Tibial nerve (tissue), 4 donors: ENCODE results near the gene SLC4A7. TPM values are rescaled to one million over a fixed set of nuclear protein-coding genes. Genes with fewer than 3 reads are reported as not detected.

ENCODE experiments used
- DNase-seq, 2 donors: peaks; one replicate each; pipeline ENCODE4 v3.0.0-alpha.2; 2019; ENCODE audit warnings: low spot score in 2 of 2
- H3K27ac ChIP-seq, 4 donors: fragments of 200-600 bp; sonication (generic) in 3 of 4; one replicate each; pipeline ENCODE4 v1.5.1; 2017 to 2019; ENCODE audit warnings: mild to moderate bottlenecking in 1 of 4
- H3K27me3 ChIP-seq, 2 donors: fragments of 200-600 bp; sonication (generic) in 1 of 2; one replicate each; pipeline versions ENCODE4 v1.5.1 to v1.6.0; 2017 to 2019
- H3K36me3 ChIP-seq, 3 donors: fragments of 200-600 bp; sonication (generic); one replicate each; pipeline ENCODE4 v1.5.1; 2018 to 2019
- H3K4me1 ChIP-seq, 4 donors: fragments of 200-600 bp; sonication (generic) in 3 of 4; one replicate each; pipeline ENCODE4 v1.5.1; 2017 to 2019
- H3K4me3 ChIP-seq, 4 donors: fragments of 200-600 bp; sonication (generic) in 3 of 4; one replicate each; pipeline ENCODE4 v1.5.1; 2017 to 2019; ENCODE audit warnings: mild to moderate bottlenecking in 1 of 4, moderate library complexity in 1 of 4
- H3K9me3 ChIP-seq, 4 donors: fragments of 200-600 bp; sonication (generic) in 3 of 4; one replicate each; pipeline ENCODE4 v1.5.1; 2017 to 2019
- EP300 ChIP-seq, 2 donors: sonication (generic); formaldehyde crosslinking; IDR thresholded peaks; one replicate each; pipeline ENCODE4 v1.6.1; 2017; ENCODE audit warnings: antibody characterized with exemption in 2 of 2, mild to moderate bottlenecking in 1 of 2
- POLR2A ChIP-seq, 2 donors: fragments of 450-650 bp; IDR thresholded peaks; one replicate each; pipeline ENCODE4 v1.6.1; 2017; ENCODE audit warnings: antibody characterized with exemption in 2 of 2, mild to moderate bottlenecking in 2 of 2, moderate library complexity in 2 of 2
- WGBS, 2 donors: methylation state at CpG; one replicate each; pipeline ENCODE4 v1.1.5; 2018; 5-methylcytosine and 5-hydroxymethylcytosine counted together
- total RNA-seq, 4 donors: library from RNA; depleted of rRNA; stranded (reverse); fragments of >200 nt; gene quantifications; one replicate each; pipeline ENCODE4 v1.1.0, GENCODE V29; 2016
- TF ChIP-seq, protein P1 (sequence below), 5 experiments: fragments of 200-600 bp in 3 of 5; fragments of 450-650 bp in 2 of 5; sonication (generic) in 3 of 5; IDR thresholded peaks; one replicate each; pipeline ENCODE4 v1.5.1; 2016 to 2019; ENCODE audit warnings: antibody characterized with exemption in 5 of 5, mild to moderate bottlenecking in 3 of 5, moderate library complexity in 2 of 5

Gene SLC4A7
- total RNA-seq, 4 donors from 2014 or later: 29.9 to 44.7 (median 40.3) TPM

DNA sequence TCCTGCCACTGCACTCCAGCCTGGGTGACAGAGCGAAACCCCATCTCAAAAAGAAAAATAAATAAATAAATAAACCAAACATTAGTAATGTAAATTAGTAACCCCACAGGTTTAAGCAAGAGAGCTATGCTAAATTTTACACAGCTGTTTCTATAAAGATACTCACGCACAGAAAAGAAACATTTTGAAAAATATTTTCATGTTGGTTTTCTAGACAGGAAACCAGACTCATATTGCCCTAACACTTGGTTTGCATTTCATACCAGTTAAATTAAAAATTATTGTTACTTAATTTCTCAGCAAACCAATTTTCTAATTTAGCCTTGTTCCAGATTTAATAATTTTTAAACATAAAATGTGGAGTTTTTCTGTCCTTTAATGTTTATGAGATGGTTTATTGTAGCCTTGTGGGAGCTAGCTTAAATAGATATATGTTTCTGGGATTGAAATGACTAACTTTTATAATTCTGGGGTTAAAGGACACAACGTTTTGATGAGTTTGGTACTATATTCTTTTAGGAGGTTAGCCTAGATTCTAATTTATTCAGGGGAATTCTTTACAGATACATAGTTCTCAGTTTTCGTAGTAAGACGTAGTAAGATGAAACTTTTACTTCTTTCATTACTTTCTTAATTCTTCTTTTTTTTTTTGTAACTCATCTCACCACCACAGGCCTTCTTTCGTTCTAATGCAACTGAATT is 42.6 kb upstream of the SLC4A7 start:
- Histone ChIP-seq H3K4me3 (no peak overlapping the region), H3K27me3 (no peaks in the 10 kb centered on the region), H3K4me1 (peaks cover 0 to 24% (median 0%) of the 10 kb centered on the region in 4 donors), H3K27ac (no peak overlapping the region), H3K9me3 (no peaks in the 10 kb centered on the region), H3K36me3 (no peaks in the 10 kb centered on the region)
- 90 to 93% methylated on average over 6 of the region's 6 CpGs for WGBS, 2 donors
- TF ChIP-seq, protein P1, sequence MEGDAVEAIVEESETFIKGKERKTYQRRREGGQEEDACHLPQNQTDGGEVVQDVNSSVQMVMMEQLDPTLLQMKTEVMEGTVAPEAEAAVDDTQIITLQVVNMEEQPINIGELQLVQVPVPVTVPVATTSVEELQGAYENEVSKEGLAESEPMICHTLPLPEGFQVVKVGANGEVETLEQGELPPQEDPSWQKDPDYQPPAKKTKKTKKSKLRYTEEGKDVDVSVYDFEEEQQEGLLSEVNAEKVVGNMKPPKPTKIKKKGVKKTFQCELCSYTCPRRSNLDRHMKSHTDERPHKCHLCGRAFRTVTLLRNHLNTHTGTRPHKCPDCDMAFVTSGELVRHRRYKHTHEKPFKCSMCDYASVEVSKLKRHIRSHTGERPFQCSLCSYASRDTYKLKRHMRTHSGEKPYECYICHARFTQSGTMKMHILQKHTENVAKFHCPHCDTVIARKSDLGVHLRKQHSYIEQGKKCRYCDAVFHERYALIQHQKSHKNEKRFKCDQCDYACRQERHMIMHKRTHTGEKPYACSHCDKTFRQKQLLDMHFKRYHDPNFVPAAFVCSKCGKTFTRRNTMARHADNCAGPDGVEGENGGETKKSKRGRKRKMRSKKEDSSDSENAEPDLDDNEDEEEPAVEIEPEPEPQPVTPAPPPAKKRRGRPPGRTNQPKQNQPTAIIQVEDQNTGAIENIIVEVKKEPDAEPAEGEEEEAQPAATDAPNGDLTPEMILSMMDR (IDR thresholded peaks at IDR 0.05): no peak
- no peak for TF ChIP-seq POLR2A (IDR thresholded peaks at IDR 0.05)
- no peak for TF ChIP-seq EP300 (IDR thresholded peaks at IDR 0.05)
- no peak for DNase-seq

DNA sequence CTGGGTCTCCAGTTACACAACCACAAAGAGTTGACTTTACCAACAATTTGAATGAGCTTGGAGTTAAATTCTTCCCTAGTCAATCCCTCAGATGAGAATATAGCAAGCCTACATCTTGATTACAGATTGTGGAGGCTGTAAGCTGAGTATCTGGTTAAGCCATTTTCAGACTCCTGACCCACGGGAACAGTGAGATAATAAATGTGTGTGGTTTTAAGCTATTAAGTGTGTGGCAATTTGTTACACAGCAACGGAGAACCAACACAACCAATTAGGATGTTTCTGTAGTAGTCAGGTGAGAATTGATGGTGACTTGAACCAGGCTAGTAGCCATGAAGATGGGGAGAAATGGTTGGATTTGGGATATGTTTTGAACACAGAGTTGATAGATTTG is 37.7 kb upstream of the SLC4A7 start:
- H3K4me3 ChIP-seq: no peak overlapping the region
- no peak for DNase-seq
- no peak for TF ChIP-seq POLR2A (IDR thresholded peaks at IDR 0.05)
- no peak for TF ChIP-seq EP300 (IDR thresholded peaks at IDR 0.05)
- TF ChIP-seq, protein P1 (IDR thresholded peaks at IDR 0.05): no peak
- H3K4me1 ChIP-seq: peaks cover 0 to 26% (median 0%) of the 10 kb centered on the region in 4 donors
- no peaks in the 10 kb centered on the region for H3K9me3 ChIP-seq
- no peaks in the 10 kb centered on the region for H3K27me3 ChIP-seq
- no peaks in the 10 kb centered on the region for H3K36me3 ChIP-seq
- peak overlapping the region in 2 of 4 donors; percentile 21 to 32 for H3K27ac ChIP-seq
- 81 to 83% methylated on average over 2 of the region's 2 CpGs for WGBS, 2 donors

DNA sequence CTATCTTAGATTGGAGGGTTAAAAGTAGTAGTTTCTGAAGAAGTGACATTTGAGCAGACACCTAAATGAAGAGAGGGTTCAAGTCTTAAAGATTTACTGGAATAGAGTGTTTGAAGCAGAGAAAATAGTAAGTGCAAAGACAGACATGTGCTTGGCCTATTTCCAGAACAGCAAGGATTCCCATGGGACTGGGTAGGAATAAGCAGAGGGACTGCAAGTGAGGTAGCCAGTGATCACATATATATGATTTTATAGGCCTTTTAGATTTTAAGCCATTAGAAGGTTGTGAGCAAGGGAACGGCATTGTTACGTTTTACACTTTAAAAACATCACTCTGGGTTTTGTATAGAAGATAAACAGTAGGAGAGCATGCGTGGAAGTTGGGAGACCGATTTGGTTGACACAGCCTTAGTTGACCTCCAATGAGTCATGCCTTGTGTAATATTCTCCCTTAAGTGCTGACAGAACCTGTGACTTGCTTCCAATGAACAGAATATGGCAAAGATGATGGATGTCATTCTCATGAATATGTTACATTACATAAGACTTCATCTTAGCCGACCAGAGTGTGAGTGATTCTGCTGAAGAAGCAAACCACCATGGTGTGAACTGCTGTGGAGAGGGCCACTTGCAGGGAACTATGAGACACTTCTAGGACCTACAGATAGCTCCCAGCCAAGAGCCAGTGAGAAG is 37.1 kb upstream of the SLC4A7 start:
- H3K36me3 ChIP-seq: no peaks in the 10 kb centered on the region
- peak in 1 of 2 donors; percentile 92 for TF ChIP-seq EP300 (IDR thresholded peaks at IDR 0.05)
- TF ChIP-seq, protein P1 (IDR thresholded peaks at IDR 0.05): no peak
- TF ChIP-seq POLR2A (IDR thresholded peaks at IDR 0.05): no peak
- H3K27ac ChIP-seq: peak overlapping the region in 2 of 4 donors; percentile 21 to 32
- peaks cover 0 to 26% (median 0%) of the 10 kb centered on the region in 4 donors for H3K4me1 ChIP-seq
- H3K9me3 ChIP-seq: no peaks in the 10 kb centered on the region
- peak in 1 of 2 donors; percentile 61 for DNase-seq
- 59 to 65% methylated on average over 5 of the region's 5 CpGs for WGBS, 2 donors
- H3K4me3 ChIP-seq: no peak overlapping the region
- H3K27me3 ChIP-seq: no peaks in the 10 kb centered on the region

DNA sequence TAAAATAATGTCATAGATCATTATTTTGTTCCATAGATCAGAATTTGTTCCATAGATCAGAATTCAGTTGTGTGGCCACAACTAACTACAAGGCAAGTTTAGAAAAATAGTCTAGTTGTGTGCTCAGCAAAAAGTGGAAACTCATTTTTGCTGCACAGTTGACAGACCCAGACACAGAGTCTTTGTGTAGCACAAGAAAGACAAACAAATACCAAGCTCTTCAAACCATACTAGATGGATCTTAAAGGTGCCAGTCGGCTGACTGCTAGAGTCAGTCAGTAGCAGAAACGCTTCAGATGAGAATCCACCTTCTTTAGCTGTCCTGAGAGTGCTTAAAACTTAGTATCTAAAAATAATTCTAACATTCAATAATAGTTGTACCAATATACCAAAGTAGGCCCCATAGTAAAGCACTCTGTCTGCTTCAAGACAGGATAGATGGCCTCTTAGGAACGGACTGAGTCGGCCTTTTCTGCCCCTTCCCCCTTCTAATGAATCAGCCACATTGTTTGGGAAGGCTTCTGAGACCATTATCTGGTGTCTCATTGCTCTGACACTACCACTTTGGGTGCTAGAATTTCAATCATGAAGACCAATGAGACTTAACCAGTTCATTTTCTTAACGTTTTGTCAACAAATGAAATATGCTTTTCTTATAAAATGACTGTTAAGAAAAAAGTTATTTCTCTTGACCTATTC is 27.7 kb upstream of the SLC4A7 start:
- Histone ChIP-seq H3K27ac (peak overlapping the region in 1 of 4 donors; percentile 11), H3K9me3 (no peaks in the 10 kb centered on the region), H3K36me3 (no peaks in the 10 kb centered on the region), H3K4me3 (no peak overlapping the region), H3K4me1 (no peaks in the 10 kb centered on the region), H3K27me3 (no peaks in the 10 kb centered on the region)
- DNase-seq: no peak
- WGBS, 2 donors: 37 to 39% methylated on average over 5 of the region's 5 CpGs
- no peak for TF ChIP-seq EP300 (IDR thresholded peaks at IDR 0.05)
- TF ChIP-seq POLR2A (IDR thresholded peaks at IDR 0.05): no peak
- TF ChIP-seq, protein P1 (IDR thresholded peaks at IDR 0.05): no peak
